OCI-LY7 (cell line): Measurements from ENCODE around the gene RAB3IL1.

Experiments used
- EZH2phosphoT487 ChIP-seq: fragments of 200-600 bp; sonication (generic); IDR thresholded peaks from 2 replicates; pipeline ENCODE4 v1.6.1; 2018; ENCODE audit warnings: low read depth, borderline replicate concordance, mild to moderate bottlenecking, mixed run types, antibody characterized with exemption, low read length, moderate library complexity, mixed read lengths
- TF ChIP-seq, protein P1 (sequence below): fragments of 200-600 bp; sonication (generic); conservative IDR thresholded peaks from 2 replicates; pipeline ENCODE4 v1.5.1; 2014; ENCODE audit warnings: mild to moderate bottlenecking, antibody characterized with exemption, low read length, moderate library complexity, mixed read lengths

GRCh38 chr11:61955422-61956135 is 38.2 kb upstream of the RAB3IL1 start:
- TF ChIP-seq, protein P1, sequence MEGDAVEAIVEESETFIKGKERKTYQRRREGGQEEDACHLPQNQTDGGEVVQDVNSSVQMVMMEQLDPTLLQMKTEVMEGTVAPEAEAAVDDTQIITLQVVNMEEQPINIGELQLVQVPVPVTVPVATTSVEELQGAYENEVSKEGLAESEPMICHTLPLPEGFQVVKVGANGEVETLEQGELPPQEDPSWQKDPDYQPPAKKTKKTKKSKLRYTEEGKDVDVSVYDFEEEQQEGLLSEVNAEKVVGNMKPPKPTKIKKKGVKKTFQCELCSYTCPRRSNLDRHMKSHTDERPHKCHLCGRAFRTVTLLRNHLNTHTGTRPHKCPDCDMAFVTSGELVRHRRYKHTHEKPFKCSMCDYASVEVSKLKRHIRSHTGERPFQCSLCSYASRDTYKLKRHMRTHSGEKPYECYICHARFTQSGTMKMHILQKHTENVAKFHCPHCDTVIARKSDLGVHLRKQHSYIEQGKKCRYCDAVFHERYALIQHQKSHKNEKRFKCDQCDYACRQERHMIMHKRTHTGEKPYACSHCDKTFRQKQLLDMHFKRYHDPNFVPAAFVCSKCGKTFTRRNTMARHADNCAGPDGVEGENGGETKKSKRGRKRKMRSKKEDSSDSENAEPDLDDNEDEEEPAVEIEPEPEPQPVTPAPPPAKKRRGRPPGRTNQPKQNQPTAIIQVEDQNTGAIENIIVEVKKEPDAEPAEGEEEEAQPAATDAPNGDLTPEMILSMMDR = no peak
- no peak for TF ChIP-seq EZH2phosphoT487
